ENCODE measurements around the gene GPX4.

Gene GPX4

DNA sequence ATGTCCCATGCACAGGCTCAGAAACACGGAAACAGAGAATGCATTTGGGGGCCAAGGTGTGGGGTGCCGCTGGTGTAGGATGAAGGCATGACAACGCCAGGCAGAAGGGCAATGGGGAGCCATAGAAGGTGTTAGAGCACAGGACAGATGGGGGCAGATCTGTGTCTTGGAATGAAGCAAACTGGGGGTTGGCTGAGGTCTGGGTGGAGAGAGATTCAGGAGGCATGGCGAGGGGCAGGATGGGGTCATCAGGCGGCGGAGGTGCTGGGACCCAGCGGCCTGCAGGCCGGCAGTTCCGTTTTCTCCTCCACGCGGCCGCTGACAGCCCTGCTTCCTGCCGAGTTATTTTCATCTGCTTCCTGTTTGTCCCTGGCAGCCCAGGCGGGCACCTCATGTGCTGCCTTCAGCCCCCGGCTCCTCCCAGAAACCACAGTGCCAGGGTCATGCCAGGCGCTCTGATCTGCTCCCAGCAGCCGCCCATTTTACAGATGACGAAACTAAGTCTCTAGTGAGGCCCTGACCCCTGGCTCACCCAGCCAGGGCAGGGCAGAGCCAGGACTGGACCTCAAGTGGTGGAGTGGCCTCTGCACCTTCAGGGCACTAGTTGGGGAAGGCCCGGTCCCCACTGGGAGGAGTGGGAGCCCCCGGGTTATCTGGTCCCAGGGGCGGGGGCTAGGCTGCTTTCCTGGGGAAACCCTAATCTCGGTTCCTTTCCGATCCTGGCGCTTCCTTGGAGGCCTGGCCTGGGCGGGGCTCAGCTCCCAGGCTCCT lies 34.6 kb upstream of the GPX4 start:
- DNase-seq = no peak

GRCh38 chr19:1070576-1070930 lies 33.2 kb upstream of the GPX4 start:
- DNase-seq = no peak

DNA sequence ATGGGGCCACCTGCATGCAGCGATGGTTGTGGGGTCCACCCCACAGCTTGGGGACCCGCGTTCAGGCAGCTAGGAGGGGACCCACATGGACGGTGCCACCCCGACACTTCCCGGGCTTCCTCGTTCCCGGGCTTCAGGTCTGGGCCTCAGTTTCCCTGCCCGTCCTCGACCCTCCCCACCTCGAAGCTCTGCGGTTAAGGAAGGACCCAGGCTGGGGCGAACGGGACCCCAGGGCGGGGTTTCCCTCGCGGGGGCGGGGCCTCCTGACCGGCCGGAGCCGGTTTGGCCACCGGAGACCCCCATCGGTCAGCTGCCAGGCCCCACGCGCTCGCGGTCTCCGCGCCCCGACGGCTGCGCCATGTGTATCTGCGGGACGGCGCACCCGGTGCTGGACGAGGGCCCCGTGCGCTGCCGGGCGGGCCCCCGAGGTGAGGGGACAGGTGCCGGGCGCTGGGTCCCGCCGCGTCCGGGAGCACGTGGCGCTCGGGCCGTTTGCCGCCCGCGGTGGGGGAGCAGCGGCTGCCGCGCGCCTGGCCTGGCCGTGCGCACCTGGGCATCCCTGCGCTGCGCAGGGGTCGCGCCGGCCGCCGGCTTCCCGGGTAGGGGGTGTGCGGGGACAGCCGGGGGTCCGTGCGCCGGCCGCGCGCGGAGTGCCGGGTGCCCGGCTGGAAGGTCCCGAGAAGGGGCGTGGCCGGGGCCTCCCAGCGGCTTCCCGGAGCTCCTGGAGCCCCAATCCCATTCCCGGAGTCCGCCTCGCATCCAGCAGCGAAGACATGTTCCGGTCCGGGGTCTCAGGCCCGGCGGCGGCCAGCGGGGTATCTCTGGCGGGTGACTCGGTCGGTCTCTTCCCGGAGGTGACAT lies 32.6 kb upstream of the GPX4 start:
- DNase-seq = no peak

GRCh38 chr19:1072371-1073015 lies 31.3 kb upstream of the GPX4 start:
- DNase-seq = no peak

GRCh38 chr19:1073063-1073955 lies 30.5 kb upstream of the GPX4 start:
- no peak for DNase-seq

DNA sequence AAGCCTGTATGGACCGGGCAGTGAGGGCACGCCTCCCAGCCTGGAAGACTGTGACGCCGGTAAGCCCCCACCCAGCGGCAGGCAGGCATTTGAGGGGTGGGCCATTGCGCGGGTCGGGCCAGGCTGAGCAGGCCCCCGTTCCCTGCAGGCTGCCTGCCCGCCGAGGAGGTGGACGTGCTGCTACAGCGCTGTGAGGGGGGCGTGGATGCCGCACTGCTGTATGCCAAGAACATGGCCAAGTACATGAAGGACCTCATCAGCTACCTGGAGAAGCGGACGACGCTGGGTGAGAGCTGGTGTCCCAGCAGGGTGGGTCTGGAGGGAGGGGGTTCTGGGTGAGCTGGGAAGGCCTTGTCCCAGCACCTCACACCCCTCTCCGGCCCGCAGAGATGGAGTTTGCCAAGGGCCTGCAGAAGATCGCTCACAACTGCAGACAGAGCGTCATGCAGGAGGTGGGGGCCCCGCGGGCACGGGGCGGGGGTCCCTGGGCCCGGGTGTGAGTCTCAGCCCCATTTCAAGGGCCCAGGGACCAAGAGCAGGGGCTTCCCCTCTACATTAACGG lies 29.8 kb upstream of the GPX4 start:
- no peak for DNase-seq

- peak; percentile 87 for DNase-seq
Measured at GRCh38 chr19:1074544-1075283, 29.1 kb upstream of the GPX4 start.

DNA sequence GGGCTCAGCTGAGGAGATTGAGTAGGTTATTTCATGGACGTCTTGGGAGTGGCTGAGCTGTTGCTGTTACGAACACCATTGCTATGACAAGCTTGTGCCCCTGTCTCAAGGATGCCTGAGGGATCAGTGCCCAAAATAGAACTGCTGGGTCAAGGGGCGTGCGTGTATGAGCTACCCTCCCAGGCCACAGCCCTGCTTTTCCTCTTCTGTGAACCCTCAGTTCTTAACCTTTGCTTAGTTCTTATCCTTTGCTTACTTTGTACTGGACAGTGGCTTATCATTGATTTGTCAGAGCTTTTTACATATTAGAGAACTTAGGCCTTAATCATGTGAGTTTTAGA lies 27.8 kb upstream of the GPX4 start:
- DNase-seq = no peak

DNA sequence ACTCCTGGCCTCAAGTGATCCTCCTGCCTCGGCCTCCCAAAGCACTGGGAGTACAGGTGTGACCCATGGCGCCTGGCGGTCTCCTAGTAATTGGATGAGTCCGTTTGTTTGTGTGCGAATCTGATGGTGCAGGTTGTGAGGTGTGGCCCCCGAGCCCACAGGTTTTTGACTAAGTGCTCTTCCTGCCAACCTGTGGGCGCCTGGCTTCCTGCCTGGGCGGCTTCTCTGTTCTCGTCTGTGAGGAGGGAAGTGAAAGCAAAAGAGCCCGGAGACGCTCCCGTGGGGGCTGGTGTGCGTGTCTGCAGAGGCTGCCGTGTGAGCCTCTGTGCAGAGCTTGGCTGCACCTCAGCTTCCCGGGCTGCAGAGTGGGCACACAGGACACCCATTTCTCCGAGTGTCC lies 26.8 kb upstream of the GPX4 start:
- peak; percentile 83 for DNase-seq

GRCh38 chr19:1079566-1080111 lies 24.2 kb upstream of the GPX4 start:
- DNase-seq = peak; percentile 66

GRCh38 chr19:1080360-1081161 lies 23.2 kb upstream of the GPX4 start:
- DNase-seq = no peak

- DNase-seq = no peak
Measured at GRCh38 chr19:1081301-1082164, 22.3 kb upstream of the GPX4 start.

GRCh38 chr19:1082165-1082927 lies 21.4 kb upstream of the GPX4 start:
- peak; percentile 66 for DNase-seq

DNA sequence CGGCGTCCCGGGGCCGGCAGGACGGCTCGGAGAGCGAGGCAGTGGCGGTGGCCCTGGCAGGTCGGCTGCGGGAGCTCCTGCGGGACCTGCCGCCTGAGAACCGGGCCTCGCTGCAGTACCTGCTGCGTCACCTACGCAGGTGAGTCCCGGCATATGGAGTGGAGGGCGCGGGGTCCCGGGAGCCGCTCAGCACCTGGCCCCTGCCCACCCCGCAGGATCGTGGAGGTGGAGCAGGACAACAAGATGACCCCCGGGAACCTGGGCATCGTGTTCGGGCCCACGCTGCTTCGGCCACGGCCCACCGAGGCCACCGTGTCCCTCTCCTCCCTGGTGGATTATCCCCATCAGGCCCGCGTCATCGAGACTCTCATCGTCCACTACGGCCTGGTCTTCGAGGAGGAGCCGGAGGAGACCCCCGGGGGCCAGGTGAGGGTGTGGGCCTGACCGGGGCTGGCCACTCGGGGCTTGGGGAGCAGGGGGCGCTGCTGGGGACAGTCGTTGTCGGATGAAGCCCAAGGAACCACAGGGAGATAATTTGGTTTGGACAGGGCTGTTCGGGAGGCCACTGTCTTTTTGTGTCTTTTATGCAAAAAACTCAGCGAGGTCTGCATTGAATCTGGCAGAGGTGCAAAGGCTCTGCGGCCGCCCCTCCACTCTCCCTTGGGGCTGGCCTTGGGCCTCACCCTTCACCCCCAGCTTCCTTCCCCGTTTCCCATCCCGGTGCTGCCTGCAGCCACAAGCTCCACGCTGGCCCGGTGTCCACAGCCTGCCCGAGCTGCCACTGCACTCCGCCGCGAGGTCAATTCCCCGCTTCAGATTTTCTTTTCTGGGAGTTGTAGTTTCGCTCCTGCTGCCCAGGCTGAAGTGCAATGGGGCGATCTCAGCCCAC lies 20.6 kb upstream of the GPX4 start:
- no peak for DNase-seq

- no peak for DNase-seq
Measured at GRCh38 chr19:1084024-1084868, 19.5 kb upstream of the GPX4 start.

DNA sequence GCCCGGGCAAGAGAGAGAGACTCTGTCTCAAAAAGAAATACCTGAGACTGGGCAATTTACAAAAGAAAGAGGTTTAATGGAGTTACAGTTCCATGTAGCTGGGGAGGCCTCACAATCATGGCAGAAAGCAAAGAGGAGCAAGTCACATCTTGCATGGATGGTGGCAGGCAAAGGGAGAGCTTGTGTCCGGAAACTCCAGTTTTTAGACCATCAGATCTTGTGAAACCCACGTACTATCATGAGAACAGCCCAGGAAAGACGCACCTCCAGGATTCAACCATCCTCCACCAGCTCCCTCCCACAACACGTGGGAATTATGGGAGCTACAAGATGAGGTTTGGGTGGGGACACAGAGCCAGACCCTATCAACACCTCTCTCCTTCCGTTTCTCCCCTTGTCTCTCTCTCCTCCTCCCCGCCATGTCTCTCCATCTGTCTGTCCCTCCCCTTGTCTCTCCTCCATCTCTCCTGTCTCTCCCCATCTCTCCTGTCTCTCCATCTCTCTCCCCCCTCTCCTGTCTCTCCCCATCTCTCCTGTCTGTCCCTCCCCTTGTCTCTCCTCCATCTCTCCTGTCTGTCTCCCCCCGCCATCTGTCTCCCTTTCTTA lies 18.6 kb upstream of the GPX4 start:
- no peak for DNase-seq

Data from stimulated activated CD4-positive, alpha-beta T cell treated with anti-CD3 and anti-CD28 coated beads, Interleukin-12 subunit alpha, Interleukin-12 subunit beta, amount 100 ng/mL, for 4 hours (primary cell).